H54 (cell line): ENCODE data around the gene ARAP1.

Experiments used
- DNase-seq: peaks from one replicate; pipeline ENCODE4 v3.0.0; 2011; ENCODE audit warnings: low spot score, mixed read lengths; ENCODE audit not compliant: insufficient read length
- FAIRE-seq: peaks from 3 replicates; lab custom pipeline; 2011; peaks lifted over from hg19 to GRCh38; lab: Jason Lieb, UNC
- POLR2A ChIP-seq: IDR thresholded peaks from 2 replicates; pipeline ENCODE4 v1.6.1; 2011; ENCODE audit warnings: low read depth, mild to moderate bottlenecking, low read length

Gene ARAP1

GRCh38 chr11:72709478-72710238 is 42.5 kb downstream of the ARAP1 start:
- DNase-seq (no peak), FAIRE-seq (no peak)
- TF ChIP-seq POLR2A, result no peak

- FAIRE-seq (no peak), DNase-seq (no peak)
- TF ChIP-seq POLR2A, result no peak
These were observed 45.2 kb downstream of the ARAP1 start for GRCh38 chr11:72707032-72707431.

- no peak for FAIRE-seq
- DNase-seq, result no peak
- no peak for TF ChIP-seq POLR2A
These were observed 45.6 kb downstream of the ARAP1 start for GRCh38 chr11:72706579-72706978.

- no peak for TF ChIP-seq POLR2A
- FAIRE-seq, result no peak
- no peak for DNase-seq
These were observed 46.5 kb downstream of the ARAP1 start for GRCh38 chr11:72705442-72706365.

- DNase-seq (no peak), FAIRE-seq (no peak)
- no peak for TF ChIP-seq POLR2A
These were observed 47.4 kb downstream of the ARAP1 start for GRCh38 chr11:72704783-72705265.

- DNase-seq (no peak), FAIRE-seq (no peak)
- no peak for TF ChIP-seq POLR2A
These were observed 48.0 kb downstream of the ARAP1 start for GRCh38 chr11:72704028-72704782.

GRCh38 chr11:72703267-72704008 is 48.8 kb downstream of the ARAP1 start:
- DNase-seq, result peak; percentile 53
- TF ChIP-seq POLR2A, result no peak
- FAIRE-seq, result no peak

- DNase-seq, result no peak
- no peak for FAIRE-seq
- TF ChIP-seq POLR2A, result no peak
These were observed 49.5 kb downstream of the ARAP1 start for GRCh38 chr11:72702577-72703241.

- FAIRE-seq (no peak), DNase-seq (no peak)
- TF ChIP-seq POLR2A, result no peak
These were observed 50.1 kb downstream of the ARAP1 start for GRCh38 chr11:72702096-72702495.

GRCh38 chr11:72701466-72701865 is 50.7 kb downstream of the ARAP1 start:
- FAIRE-seq, result no peak
- no peak for TF ChIP-seq POLR2A

GRCh38 chr11:72700146-72700545 is 52.1 kb downstream of the ARAP1 start:
- peak; percentile 67 for FAIRE-seq
- DNase-seq, result peak; percentile 82
- TF ChIP-seq POLR2A, result no peak

More at GRCh38 chr11:72701466-72701865, 50.7 kb downstream of the ARAP1 start:
- no peak for DNase-seq

GRCh38 chr11:72697814-72698213 is 54.4 kb downstream of the ARAP1 start:
- no peak for TF ChIP-seq POLR2A
- FAIRE-seq (no peak), DNase-seq (no peak)
